Bronchial smooth muscle cell (primary cell): ENCODE measurements around the gene CNIH2. TPM values are rescaled to one million over a fixed set of nuclear protein-coding genes. Genes with fewer than 3 reads are reported as not detected.

Source experiments
- total RNA-seq: library from RNA; depleted of rRNA; stranded (reverse); fragments of >200 nt; gene quantifications from 2 replicates; pipeline ENCODE4 v1.2.1, GENCODE V29; 2014

CNIH2 gene
- total RNA-seq = 0.17 TPM in 1 of 2 replicates, not detected in the other

DNA sequence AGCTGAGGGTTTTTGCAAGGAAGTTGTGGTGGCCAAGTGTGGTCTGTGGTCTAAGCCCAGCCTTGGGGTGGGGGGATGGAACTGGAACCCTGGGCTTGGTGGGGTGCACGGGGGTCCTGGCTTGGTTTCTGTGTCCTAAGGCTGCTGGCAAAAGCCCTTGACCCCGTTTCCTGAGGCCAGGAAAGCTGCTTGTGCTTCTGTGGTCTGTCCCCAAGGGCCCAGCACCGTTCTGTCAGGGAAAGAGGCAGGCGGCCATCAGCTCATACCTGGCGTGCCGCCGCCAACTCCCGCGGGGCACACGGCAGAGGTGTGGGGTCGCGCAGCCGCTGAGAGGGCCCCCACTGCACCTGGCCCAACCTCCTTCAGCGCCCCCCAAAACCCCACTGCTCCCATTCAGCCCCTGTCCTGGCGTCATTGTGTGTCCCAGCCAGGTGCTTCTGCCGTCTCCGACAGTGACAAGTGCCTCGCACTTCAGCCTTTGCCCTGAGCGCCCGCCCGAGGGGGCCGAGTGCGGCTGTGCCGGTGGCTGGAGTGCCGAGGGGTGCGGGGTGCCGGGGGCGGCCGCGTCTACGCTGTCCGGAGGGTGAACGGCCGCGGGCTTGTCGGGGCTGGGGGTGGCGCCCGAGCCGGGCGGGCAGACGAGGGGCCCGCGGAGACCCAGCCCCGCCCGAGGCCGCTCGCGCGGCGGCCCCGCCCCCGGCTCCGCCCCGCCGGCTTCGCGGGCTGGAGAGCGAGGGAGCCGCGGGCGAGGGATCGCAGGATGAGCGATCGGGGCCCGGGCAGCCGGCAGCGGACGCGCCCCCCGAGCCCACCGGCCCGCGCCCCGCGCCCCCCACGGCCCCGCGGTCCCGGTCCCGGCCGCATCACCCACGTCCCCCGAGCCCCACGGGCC is at the start of gene CNIH2:
Gene CNIH2, plus strand, starts transcription at position 705 of the 892 bp plus-strand sequence. CDS start 282 bp downstream, outside the sequence.

DNA sequence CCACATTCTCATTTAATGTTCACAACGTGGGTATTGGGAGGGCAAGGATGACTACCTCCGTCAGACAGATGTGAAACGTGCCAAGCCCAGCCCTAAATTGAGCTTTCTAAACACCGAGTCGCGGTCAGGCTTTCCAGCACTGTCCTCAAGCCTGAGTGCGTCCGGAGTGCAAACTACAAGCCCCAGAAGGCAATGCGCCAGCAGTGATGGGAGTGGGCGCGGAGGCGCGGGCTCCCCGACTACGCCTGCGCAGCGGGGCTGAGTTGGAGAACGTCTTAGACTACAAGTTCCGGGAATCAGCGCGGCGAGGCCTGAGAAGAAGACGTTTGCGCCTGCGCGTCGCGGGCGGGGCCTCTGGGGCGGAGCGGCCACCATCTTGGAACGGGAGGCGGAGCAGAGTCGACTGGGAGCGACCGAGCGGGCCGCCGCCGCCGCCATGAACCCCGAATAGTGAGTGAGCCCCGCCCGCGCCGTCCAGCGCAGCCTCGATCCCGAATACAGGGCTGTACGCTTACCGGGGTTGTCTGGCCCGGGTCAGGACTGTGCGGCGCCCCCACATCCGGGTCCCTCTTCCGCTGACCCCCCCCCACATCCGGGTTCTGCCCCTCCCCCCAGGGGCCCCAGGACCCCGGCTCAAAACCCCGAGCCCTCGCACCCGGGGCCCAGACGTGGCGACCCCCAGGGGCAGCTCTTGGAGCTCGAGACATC is 9.6 kb upstream of the CNIH2 start, which contains the start of gene RAB1B:
Gene RAB1B, plus strand, starts transcription at position 396 of the 708 bp plus-strand sequence. Its CDS starts 41 bp downstream, at position 437.

DNA sequence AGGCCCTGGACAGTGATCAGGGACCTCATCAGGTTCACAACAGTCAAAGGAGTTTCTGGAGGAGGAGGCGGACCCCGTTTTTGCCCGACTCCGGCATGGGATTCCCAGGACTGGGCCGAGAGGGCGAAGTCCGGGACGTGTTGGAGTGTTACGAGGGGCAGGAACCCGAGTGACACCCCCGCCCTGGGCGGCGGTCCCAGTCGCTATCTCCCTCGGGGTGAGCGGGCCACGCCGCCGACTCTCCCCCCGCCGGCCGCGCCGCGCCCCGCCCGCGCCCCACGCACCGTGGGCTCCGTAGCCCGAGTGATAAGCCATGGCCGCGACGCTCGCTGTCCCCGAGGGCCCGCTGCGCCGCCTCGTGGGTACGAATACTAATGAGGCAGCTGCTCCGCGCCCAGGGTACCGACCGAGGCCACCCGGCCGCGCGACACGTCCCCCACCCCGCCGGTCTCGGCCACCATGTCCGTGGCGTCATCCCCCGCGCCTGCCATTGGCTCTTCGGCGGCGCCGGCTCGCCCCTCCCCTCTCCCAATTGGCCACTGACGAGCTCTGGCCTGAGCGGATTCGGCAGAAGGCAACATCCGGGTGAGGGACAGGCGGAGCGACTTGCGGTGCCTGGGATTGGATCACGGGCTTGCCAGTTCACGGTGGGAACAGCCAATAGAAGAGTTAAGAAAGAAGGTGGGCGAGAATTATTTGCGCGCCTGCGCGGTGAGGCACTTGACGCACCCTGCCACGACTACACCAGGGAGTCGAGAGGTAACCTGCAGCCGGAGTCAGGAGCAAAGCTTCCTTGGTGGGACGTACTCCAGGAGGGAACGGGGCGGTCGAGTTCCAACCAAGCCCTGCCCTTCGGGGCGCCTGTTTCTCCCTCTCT is 10.9 kb downstream of the CNIH2 start, which contains the start of gene YIF1A:
Gene YIF1A, minus strand, starts transcription at position 473 of the 877 bp plus-strand sequence. Its CDS starts 158 bp downstream, at position 315.

DNA sequence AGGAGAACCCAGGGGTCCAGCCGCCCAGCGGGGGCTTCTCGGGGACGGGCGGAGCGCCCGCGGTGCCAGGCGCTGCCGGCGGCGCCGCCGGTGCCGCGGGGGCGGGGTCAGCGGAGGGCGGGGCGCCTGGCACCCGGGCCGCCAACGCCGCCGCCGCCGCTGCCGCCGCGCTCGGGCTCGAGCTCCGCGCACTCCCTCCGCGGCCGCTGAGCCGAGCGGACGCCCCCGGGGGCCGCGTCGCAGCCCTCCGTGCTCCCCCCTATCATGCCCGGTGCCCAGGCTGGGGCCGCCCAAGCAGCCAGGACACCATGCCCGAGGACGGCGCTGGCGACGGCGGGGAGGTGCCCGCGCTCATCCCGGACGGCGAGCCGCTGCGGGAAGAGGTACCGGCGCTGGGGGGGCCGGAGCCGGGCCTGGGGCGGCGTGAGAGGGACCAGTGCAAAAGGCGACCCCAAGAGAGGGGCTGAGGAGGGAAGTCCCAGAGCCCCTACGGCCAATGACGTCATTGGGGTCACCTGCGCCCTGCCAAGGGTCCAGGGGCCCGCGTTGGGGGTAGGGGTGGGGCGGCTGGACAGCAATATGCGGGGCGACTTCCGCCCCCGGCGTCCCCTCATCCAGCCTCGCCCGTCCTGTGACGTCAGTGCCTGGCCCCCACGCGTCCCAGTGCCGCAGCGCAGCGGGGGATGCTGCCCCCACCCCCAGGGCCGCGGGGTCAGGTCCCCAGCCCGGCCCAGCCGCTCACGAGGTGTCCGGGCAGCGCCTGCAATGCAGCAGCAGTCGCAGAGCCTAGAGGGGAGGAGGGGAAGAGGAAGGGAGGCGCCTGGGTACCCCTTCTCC is 13.9 kb downstream of the CNIH2 start, which contains the start of gene TMEM151A:
Gene TMEM151A, plus strand, starts transcription at position 189 of the 837 bp plus-strand sequence. Its CDS starts 120 bp downstream, at position 309.

DNA sequence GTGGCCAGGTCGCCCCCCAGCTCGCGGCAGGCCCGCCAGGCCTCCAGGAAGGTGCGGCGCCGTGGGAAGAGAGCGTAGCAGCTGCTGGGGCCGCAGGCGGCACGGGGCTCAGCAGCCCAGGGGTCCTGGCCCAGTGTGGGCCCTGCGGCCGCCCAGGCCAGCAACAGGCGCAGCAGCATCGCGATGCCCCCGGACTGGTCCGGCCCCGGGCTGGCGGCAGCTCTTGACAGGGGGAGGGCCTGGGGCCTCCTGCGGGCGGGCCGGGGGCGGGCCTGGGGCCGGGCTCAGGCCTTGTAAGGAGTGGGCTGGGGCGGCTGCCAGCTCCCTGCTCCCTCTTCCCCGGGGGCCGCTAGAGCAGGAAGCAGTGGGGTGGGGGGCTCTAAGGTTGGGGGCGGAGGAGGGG is 38.9 kb downstream of the CNIH2 start, which contains the start of gene CD248:
Gene CD248, minus strand, starts transcription at position 196 of the 403 bp plus-strand sequence. Its CDS starts 17 bp downstream, at position 179.

Other genes with a start within 250 kb of the CNIH2 start
- gene GAL3ST3, start 229.0 kb upstream of the CNIH2 start, total RNA-seq = under 0.01 TPM in 1 of 2 replicates, not detected in the other
- gene SF3B2, start 225.8 kb upstream of the CNIH2 start, total RNA-seq = 101 and 103 TPM in 2 replicates
- gene PACS1, start 207.9 kb upstream of the CNIH2 start, total RNA-seq = 22.5 and 39.4 TPM in 2 replicates
- 14.2 and 16.7 TPM in 2 replicates for gene KLC2, start 20.5 kb upstream of the CNIH2 start, total RNA-seq
- gene RAB1B, start 9.5 kb upstream of the CNIH2 start, total RNA-seq = 49.6 and 64.0 TPM in 2 replicates
- gene YIF1A, start 11.0 kb downstream of the CNIH2 start, total RNA-seq = 164 and 174 TPM in 2 replicates
- gene TMEM151A, start 13.7 kb downstream of the CNIH2 start, total RNA-seq = 0.09 and 0.16 TPM in 2 replicates
- 168 and 193 TPM in 2 replicates for gene CD248, start 38.9 kb downstream of the CNIH2 start, total RNA-seq
- gene RIN1, start 58.3 kb downstream of the CNIH2 start, total RNA-seq = 15.4 and 28.7 TPM in 2 replicates
- gene BRMS1, start 66.9 kb downstream of the CNIH2 start, total RNA-seq = 44.8 and 49.3 TPM in 2 replicates
- gene B4GAT1, start 69.5 kb downstream of the CNIH2 start, total RNA-seq = 24.6 and 41.6 TPM in 2 replicates
- gene SLC29A2, start 93.6 kb downstream of the CNIH2 start, total RNA-seq = 0.17 and 0.47 TPM in 2 replicates
- gene NPAS4, start 142.9 kb downstream of the CNIH2 start, total RNA-seq = not detected in 2 replicates
- gene MRPL11, start 160.7 kb downstream of the CNIH2 start, total RNA-seq = 27.6 and 34.5 TPM in 2 replicates
- 13.6 and 18.8 TPM in 2 replicates for gene PELI3, start 188.7 kb downstream of the CNIH2 start, total RNA-seq
- 31.9 and 42.6 TPM in 2 replicates for gene DPP3, start 202.3 kb downstream of the CNIH2 start, total RNA-seq
- 21.9 and 36.9 TPM in 2 replicates for gene BBS1, start 232.5 kb downstream of the CNIH2 start, total RNA-seq